GM12874 (cell line): ENCODE data around the gene SEMA4D.

Source experiments
- TF ChIP-seq, protein P1 (sequence below): IDR thresholded peaks from 2 replicates; pipeline ENCODE4 v1.5.1; 2011; ENCODE audit warnings: low read depth, mild to moderate bottlenecking, control low read depth, low read length, moderate library complexity; ENCODE audit not compliant: insufficient read depth

Gene SEMA4D

DNA sequence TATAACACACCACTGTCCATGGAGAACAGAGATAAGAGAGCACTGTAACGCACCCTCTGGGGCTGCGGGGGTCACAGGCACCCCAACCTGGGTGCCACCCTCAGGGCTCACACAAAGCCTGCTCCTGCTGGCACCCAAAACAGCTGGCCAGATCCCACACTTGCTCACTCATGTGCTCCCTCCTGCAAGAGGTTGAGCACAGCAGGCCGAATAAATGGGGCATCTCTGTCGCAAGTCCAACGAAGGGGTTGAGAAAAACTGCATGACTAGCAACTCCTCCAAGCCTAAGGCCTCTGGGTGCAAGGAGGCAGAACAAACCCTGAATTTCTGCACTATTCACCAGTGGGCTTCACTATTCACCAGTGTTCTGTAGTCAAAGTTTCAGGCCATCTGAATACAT is 99.3 kb downstream of the SEMA4D start:
- TF ChIP-seq, protein P1, sequence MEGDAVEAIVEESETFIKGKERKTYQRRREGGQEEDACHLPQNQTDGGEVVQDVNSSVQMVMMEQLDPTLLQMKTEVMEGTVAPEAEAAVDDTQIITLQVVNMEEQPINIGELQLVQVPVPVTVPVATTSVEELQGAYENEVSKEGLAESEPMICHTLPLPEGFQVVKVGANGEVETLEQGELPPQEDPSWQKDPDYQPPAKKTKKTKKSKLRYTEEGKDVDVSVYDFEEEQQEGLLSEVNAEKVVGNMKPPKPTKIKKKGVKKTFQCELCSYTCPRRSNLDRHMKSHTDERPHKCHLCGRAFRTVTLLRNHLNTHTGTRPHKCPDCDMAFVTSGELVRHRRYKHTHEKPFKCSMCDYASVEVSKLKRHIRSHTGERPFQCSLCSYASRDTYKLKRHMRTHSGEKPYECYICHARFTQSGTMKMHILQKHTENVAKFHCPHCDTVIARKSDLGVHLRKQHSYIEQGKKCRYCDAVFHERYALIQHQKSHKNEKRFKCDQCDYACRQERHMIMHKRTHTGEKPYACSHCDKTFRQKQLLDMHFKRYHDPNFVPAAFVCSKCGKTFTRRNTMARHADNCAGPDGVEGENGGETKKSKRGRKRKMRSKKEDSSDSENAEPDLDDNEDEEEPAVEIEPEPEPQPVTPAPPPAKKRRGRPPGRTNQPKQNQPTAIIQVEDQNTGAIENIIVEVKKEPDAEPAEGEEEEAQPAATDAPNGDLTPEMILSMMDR: no peak

DNA sequence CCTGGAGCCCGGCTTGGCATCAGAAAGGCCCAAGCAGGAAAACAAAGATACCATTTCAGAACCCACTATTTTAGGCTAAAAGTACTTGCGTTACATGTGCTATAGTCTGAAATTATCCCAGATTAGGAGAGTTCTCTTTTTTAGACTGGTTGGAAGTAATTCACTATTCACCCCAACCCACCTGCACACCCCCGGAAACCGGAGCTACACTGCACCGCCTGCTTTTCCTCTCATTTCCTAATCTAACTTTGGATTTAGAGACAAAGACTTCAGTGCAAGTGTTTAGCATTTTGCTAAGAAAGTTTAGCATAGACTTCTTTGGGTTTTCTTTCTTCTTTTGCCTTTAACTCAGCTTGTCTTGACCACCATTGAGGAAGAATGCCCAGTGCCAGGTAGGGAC is 100.4 kb downstream of the SEMA4D start:
- TF ChIP-seq, protein P1: no peak

DNA sequence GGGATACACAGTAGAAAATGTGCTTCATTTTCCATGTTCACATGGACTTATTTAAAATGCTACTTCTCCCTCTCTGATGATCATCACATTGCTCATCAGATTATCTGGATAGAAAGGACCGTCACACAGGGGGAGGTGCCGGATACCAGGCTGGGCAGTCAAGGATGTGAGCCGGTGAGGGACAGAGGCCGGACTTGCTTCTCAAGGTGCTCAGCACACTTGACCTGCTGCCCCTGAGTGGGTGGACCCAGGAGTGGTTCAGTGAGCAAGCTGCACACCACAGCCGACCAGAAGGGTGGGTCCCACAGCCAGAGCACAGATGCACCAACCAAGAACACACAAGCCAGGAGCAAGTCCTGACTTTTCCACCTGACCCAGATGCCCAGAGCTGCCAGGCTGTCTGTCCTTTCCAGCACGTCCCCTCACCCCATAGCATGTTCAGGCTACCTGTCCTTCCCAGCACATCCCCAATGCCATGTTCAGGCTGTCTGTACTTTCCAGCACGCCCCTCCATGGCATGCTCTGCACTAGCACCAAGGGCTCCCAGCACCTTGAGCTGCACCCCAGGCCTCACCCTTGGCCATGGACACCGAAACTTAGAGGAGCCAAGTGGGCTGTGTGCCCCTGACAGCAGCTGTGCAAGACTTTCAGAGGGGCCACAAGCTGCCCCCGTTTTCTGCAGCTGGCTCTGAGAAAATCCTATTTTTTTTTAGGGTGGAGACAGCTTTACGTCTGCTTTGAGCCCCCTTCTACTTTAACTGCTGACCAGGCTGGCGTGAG is 101.8 kb downstream of the SEMA4D start:
- TF ChIP-seq, protein P1: no peak

DNA sequence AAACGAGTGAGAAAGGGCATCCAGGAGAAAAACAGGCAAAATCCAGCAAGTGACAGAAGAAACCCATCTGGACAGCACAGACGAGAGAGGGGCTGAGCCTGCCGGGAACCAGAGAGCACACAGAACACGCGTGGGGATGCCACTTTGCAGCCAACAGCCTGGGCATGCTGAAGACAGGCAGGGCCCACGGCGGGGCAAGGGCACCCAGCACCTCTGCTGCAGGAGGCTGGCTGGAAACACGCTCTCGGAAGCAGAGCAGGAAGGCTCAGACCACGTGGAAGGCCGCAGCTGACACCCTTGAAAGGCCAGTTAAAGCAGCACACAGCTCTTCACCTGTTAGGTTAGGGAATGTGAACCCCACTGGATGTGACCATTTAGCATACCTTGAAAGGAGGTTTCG is 103.5 kb downstream of the SEMA4D start:
- TF ChIP-seq, protein P1: no peak

DNA sequence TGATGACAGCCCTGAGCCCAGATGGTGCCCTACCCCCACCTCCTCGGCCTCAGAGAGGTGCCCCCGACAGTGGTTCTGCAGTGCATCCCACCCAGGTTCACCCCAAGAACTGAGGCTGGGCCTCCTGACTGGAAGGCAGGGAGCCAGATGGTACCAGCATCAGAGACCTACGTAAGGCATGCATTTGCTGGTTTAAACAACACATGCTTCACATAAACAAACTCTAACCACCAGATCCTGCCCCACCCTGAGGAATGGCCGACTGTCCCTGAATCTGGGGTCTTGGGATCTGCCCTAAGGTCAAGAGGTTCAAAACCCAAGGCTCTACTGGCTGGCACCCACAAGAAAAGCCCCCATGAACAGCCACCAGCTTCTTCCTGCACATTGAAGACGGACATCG is 106.3 kb downstream of the SEMA4D start:
- TF ChIP-seq, protein P1: no peak

DNA sequence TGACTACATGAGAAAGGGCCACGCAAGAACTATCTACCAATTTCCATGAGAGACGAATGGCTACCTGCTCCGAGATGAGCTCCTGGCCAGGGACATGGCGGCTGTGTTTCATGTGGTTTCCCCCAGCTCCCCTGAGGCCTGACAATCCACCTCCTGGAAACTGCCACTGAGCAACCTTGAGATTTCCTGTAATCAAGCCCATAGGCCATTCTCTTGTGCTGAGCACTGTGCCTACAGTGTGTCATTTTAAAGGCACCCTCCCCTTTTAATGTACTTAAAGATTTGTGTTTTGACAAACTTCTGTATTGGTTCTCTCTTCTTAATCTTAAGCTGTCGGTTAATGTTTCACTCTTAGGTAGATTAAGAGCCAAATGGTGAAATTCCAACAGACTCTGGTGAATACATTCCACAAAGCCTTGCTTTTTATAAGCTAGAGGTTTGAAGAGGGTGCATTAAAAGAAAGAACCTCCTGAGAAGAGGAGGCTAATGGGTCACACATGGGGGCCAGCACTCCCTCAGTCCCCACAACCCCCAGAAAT is 107.3 kb downstream of the SEMA4D start:
- TF ChIP-seq, protein P1: no peak

DNA sequence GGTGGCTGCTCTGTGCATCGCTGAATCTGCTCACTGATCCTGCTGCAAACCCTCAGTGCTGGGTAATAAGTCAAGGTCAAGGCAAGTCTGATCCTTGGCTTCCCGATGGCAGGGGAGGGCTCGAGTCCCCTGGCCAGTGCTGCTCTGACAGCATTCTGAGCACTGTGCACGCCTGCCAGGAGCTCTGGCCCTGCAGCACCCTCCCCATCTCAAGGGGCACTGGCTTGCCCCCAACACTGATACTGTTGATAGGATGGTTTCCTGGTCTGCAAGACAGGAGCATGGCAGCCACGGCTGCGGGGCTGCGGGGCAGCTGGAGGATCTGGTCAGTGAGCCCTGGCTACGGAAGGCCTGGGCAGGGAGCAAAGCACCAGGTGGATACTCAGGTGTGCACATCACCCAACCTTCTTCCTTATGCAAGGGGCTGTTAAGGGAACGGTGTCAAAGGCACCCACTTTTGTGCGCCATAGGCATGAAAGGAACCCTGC is 107.8 kb downstream of the SEMA4D start:
- TF ChIP-seq, protein P1: no peak
